ENCODE data around the gene BANF2. TPM values are rescaled to one million over a fixed set of nuclear protein-coding genes. Genes with fewer than 3 reads are reported as not detected.

BANF2 gene
- total and polyA plus RNA-seq, 2 of the 8 experiments (the other 6 are each of a cell fraction or from before 2014, with no cell fraction given): not detected

- Histone ChIP-seq H3K79me2 (ENCODE audit: control insufficient read depth in 1 of 2, insufficient read depth in 2 of 2, low read length in 2 of 2) (no peaks in the 10 kb centered on the region), H2AK5ac (ENCODE audit: low read depth, low read length) (no peak overlapping the region), H4K8ac (ENCODE audit: extremely low read depth, insufficient read depth, low read length) (no peak overlapping the region), H2AFZ (ENCODE audit: low read length) (no peak overlapping the region), H3K56ac (replicated peaks; ENCODE audit: insufficient read length, low read depth, low read length) (no peak overlapping the region), H3K9me3 (ENCODE audit: insufficient read depth in 2 of 2, low read depth in 1 of 2, low read length in 1 of 2) (no peaks in the 10 kb centered on the region; a peak in 2 of 4 replicates), H2BK5ac (ENCODE audit: low read depth, low read length) (peak overlapping the region; percentile 26; the same call in 1 of the 2 replicates), H3K4me3 (ENCODE audit: extremely low read depth in 1 of 4, insufficient read depth in 2 of 4, low read depth in 3 of 4, low read length in 4 of 4) (no peak overlapping the region), H3K79me1 (ENCODE audit: low read depth, low read length) (no peaks in the 10 kb centered on the region), H3K27me3 (replicated peaks in 1 of 4; ENCODE audit: control insufficient read depth in 3 of 4, extremely low read depth in 1 of 4, insufficient read depth in 3 of 4, low read length in 3 of 4) (peaks cover 0 to 2% (median 0%) of the 10 kb centered on the region in 4 experiments; a peak in 2 of 7 replicates), H2BK120ac (replicated peaks; ENCODE audit: low read depth, low read length) (no peak overlapping the region), H3K4ac (replicated peaks; ENCODE audit: insufficient read length, low read depth, low read length) (no peak overlapping the region), H2BK15ac (ENCODE audit: low read length) (peak overlapping the region; percentile 31; the same call in 1 of the 2 replicates), H4K91ac (replicated peaks; ENCODE audit: insufficient read length, low read length) (no peak overlapping the region), H3K9ac (replicated peaks in 1 of 4; ENCODE audit: extremely low read depth in 1 of 4, low read depth in 3 of 4, low read length in 3 of 4) (no peak overlapping the region), H4K20me1 (replicated peaks in 1 of 2; ENCODE audit: control insufficient read depth in 1 of 2, insufficient read depth in 2 of 2, low read length in 2 of 2) (no peaks in the 10 kb centered on the region), H3K27ac (ENCODE audit: low read depth, low read length) (no peak overlapping the region), H3K4me1 (replicated peaks in 1 of 4; ENCODE audit: control insufficient read depth in 3 of 4, insufficient read depth in 4 of 4, low read length in 3 of 4) (peaks cover 4 to 13% (median 8%) of the 10 kb centered on the region in 4 experiments; a peak in 6 of 7 replicates), H3K23ac (ENCODE audit: insufficient read length) (no peak overlapping the region), H3K36me3 (ENCODE audit: control insufficient read depth in 2 of 4, insufficient read depth in 4 of 4, low read length in 3 of 4) (no peaks in the 10 kb centered on the region), H3K18ac (ENCODE audit: extremely low read depth, low read length) (no peak overlapping the region), H3K4me2 (ENCODE audit: insufficient read depth in 1 of 2, low read depth in 2 of 2, low read length in 2 of 2) (no peak overlapping the region), H4K5ac (ENCODE audit: insufficient read length, low read depth, low read length) (no peak overlapping the region), H3K14ac (ENCODE audit: insufficient read length) (no peak overlapping the region), H2BK12ac (ENCODE audit: low read depth, low read length) (no peak overlapping the region), H3K23me2 (ENCODE audit: low read depth, low read length) (no peaks in the 10 kb centered on the region), H2BK20ac (ENCODE audit: low read length) (no peak overlapping the region)
- WGBS, 2 experiments (ENCODE audit: extremely low coverage in 1 of 2, insufficient coverage in 1 of 2, insufficient read length in 1 of 2, insufficient replicate concordance in 2 of 2, low coverage in 1 of 2, low lambda C conversion rate in 2 of 2, missing lambda C conversion rate in 1 of 2): 77% methylated on average over 5 of the region's 6 CpGs; no CpG with 5 or more reads in 1 of the 2 experiments
- FAIRE-seq: no peak
- no peak for DNase-seq (ENCODE audit: low read depth in 1 of 2, low spot score in 2 of 2)
- TF ChIP-seq, protein P1, sequence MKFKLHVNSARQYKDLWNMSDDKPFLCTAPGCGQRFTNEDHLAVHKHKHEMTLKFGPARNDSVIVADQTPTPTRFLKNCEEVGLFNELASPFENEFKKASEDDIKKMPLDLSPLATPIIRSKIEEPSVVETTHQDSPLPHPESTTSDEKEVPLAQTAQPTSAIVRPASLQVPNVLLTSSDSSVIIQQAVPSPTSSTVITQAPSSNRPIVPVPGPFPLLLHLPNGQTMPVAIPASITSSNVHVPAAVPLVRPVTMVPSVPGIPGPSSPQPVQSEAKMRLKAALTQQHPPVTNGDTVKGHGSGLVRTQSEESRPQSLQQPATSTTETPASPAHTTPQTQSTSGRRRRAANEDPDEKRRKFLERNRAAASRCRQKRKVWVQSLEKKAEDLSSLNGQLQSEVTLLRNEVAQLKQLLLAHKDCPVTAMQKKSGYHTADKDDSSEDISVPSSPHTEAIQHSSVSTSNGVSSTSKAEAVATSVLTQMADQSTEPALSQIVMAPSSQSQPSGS (IDR thresholded peaks at IDR 0.05; ENCODE audit: low read length): no peak
- TF ChIP-seq TBP (IDR thresholded peaks at IDR 0.05; ENCODE audit: low read depth, low read length) (no peak), CREB1 (IDR thresholded peaks at IDR 0.05) (no peak), RFX5 (IDR thresholded peaks at IDR 0.05; ENCODE audit: borderline replicate concordance, low read depth, low read length) (no peak), POLR2AphosphoS5 (IDR thresholded peaks at IDR 0.05; ENCODE audit: low read depth, low read length) (no peak)
- POLR2A ChIA-PET (ENCODE audit: partially characterized antibody): interaction anchor here (0.6 kb wide), 1 partner anchor 656 kb away, joined by 3 read pairs; no protein-coding TSS in a partner anchor
- CTCF ChIA-PET (ENCODE audit: partially characterized antibody): interaction anchor here (1.5 kb wide), 1 partner anchor 139 kb away, joined by 4 read pairs; no protein-coding TSS in a partner anchor
Observed at GRCh38 chr20:17756529-17756928, 56.8 kb downstream of the BANF2 start.
